Measurements from ENCODE around the gene SETD2. TPM values are rescaled to one million over a fixed set of nuclear protein-coding genes. Genes with fewer than 3 reads are reported as not detected.

Gene SETD2
- total RNA-seq, 2 experiments from 2014 or later: 55.7 to 74.5 TPM

- DNase-seq (ENCODE audit: low spot score): no peak
- H3K9me3 ChIP-seq (ENCODE audit: low read length): no peaks in the 10 kb centered on the region
- no TSS peak for BruUV-seq (replicated peaks)
- H3K9me2 ChIP-seq (ENCODE audit: insufficient read depth, low read length): no peaks in the 10 kb centered on the region
- peaks cover 34% of the 10 kb centered on the region; the same call in 1 of the 2 replicates for H3K79me2 ChIP-seq (ENCODE audit: insufficient read depth, low read depth, low read length)
- TF ChIP-seq CTCF (conservative IDR thresholded peaks at IDR 0.05; ENCODE audit: low read length) (no peak), EZH2phosphoT487 (IDR thresholded peaks at IDR 0.05; ENCODE audit: borderline replicate concordance, low read depth, low read length) (no peak)
- no peak overlapping the region for H2AFZ ChIP-seq (ENCODE audit: low read length)
- POLR2A ChIA-PET: no interaction called here
- intact Hi-C loops (cut with micrococcal nuclease; ENCODE audit: unreplicated experiment): no loop called here
- H3K27ac ChIP-seq (ENCODE audit: low read depth, low read length, poor library complexity, severe bottlenecking): no peak overlapping the region
- no peak overlapping the region for H3K4me3 ChIP-seq (ENCODE audit: low read depth, low read length, poor library complexity, severe bottlenecking)
- no peak overlapping the region for H3K4me2 ChIP-seq (ENCODE audit: low read length)
- CTCF ChIA-PET (ENCODE audit: unreplicated experiment): no interaction called here
- H3K4me1 ChIP-seq (ENCODE audit: insufficient read depth, low read length, poor library complexity, severe bottlenecking): no peaks in the 10 kb centered on the region
- H4K20me1 ChIP-seq (ENCODE audit: insufficient read depth, low read length): no peaks in the 10 kb centered on the region; the same call in 1 of the 2 replicates
- peaks cover 84% of the 10 kb centered on the region for H3K36me3 ChIP-seq (ENCODE audit: insufficient read depth, low read length)
Observed at GRCh38 chr3:47056705-47057104, 107.2 kb downstream of the SETD2 start.

GRCh38 chr3:47054412-47054811 lies 109.5 kb downstream of the SETD2 start:
- Histone ChIP-seq H3K4me3 (ENCODE audit: low read depth, low read length, poor library complexity, severe bottlenecking) (no peak overlapping the region), H3K27ac (ENCODE audit: low read depth, low read length, poor library complexity, severe bottlenecking) (no peak overlapping the region), H3K9me3 (ENCODE audit: low read length) (no peaks in the 10 kb centered on the region), H3K9me2 (ENCODE audit: insufficient read depth, low read length) (no peaks in the 10 kb centered on the region), H3K4me1 (ENCODE audit: insufficient read depth, low read length, poor library complexity, severe bottlenecking) (no peaks in the 10 kb centered on the region), H2AFZ (ENCODE audit: low read length) (no peak overlapping the region), H4K20me1 (ENCODE audit: insufficient read depth, low read length) (no peaks in the 10 kb centered on the region), H3K79me2 (ENCODE audit: insufficient read depth, low read depth, low read length) (peaks cover 25% of the 10 kb centered on the region; the same call in 1 of the 2 replicates), H3K4me2 (ENCODE audit: low read length) (no peak overlapping the region), H3K36me3 (ENCODE audit: insufficient read depth, low read length) (peaks cover 79% of the 10 kb centered on the region)
- intact Hi-C loops (cut with micrococcal nuclease; ENCODE audit: unreplicated experiment): no loop called here
- ChIA-PET CTCF (ENCODE audit: unreplicated experiment) (no interaction called here), POLR2A (interaction anchor here (0.8 kb wide), 1 partner anchor 21 kb away, joined by 3 read pairs; no protein-coding TSS in a partner anchor)
- DNase-seq (ENCODE audit: low spot score): no peak
- BruUV-seq (replicated peaks): no TSS peak
- TF ChIP-seq EZH2phosphoT487 (IDR thresholded peaks at IDR 0.05; ENCODE audit: borderline replicate concordance, low read depth, low read length): no peak
- TF ChIP-seq CTCF (conservative IDR thresholded peaks at IDR 0.05; ENCODE audit: low read length): no peak

GRCh38 chr3:47047673-47048072 lies 116.2 kb downstream of the SETD2 start:
- H4K20me1 ChIP-seq (ENCODE audit: insufficient read depth, low read length): no peaks in the 10 kb centered on the region
- H3K27ac ChIP-seq (ENCODE audit: low read depth, low read length, poor library complexity, severe bottlenecking): peak overlapping the region; percentile 37
- H3K9me3 ChIP-seq (ENCODE audit: low read length): no peaks in the 10 kb centered on the region
- peaks cover 17% of the 10 kb centered on the region; the same call in 1 of the 2 replicates for H3K79me2 ChIP-seq (ENCODE audit: insufficient read depth, low read depth, low read length)
- BruUV-seq (replicated peaks): no TSS peak
- peaks cover 70% of the 10 kb centered on the region for H3K36me3 ChIP-seq (ENCODE audit: insufficient read depth, low read length)
- no peak overlapping the region for H2AFZ ChIP-seq (ENCODE audit: low read length)
- DNase-seq (ENCODE audit: low spot score): no peak
- no peak overlapping the region for H3K4me3 ChIP-seq (ENCODE audit: low read depth, low read length, poor library complexity, severe bottlenecking)
- ChIA-PET CTCF (ENCODE audit: unreplicated experiment) (no interaction called here), POLR2A (interaction anchor here (1.1 to 1.8 kb wide), 2 partner anchors 25 to 30 kb away, joined by 6 read pairs; no protein-coding TSS in a partner anchor)
- TF ChIP-seq EZH2phosphoT487 (IDR thresholded peaks at IDR 0.05; ENCODE audit: borderline replicate concordance, low read depth, low read length): no peak
- no peak for TF ChIP-seq CTCF (conservative IDR thresholded peaks at IDR 0.05; ENCODE audit: low read length)
- H3K9me2 ChIP-seq (ENCODE audit: insufficient read depth, low read length): no peaks in the 10 kb centered on the region
- no peak overlapping the region for H3K4me2 ChIP-seq (ENCODE audit: low read length)
- intact Hi-C loops (cut with micrococcal nuclease; ENCODE audit: unreplicated experiment): no loop called here
- H3K4me1 ChIP-seq (ENCODE audit: insufficient read depth, low read length, poor library complexity, severe bottlenecking): peaks cover 30% of the 10 kb centered on the region
